ENCODE measurements around the gene EXOC3.

DNA sequence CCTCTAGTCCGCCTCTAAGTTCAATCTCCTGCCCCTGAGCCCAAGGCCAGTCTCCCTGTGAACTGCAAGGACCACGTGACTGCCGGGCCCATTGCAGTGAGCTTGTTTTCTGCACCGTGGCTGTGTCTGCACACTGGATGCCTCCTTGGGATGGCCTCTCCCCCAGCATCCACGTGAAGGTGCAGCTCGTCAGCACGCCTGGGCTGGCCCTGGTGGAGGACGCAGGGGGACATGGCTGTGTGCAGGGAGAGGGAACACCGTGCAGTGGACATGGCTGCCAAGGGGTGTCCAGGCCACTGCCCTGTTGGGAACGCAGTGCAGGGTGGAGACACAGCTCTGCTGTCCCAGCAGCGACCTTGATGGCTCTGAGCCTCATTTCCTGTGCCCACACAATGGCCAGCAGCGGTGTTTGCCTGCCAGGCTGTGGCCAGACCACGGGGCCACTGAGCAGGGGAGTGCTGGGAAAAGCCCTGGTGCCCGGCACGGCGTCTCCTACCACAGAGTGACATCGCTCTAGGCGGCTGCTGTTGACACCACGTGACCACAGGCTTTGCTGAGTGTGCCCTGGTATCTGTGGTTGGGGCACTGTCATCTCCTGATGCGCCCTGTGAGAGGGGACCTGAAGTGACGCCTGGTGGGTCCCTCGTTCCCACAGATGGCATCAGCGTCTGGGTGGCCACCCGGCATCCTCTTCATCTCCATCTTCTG, 26.9 kb upstream of the EXOC3 start:
- TF ChIP-seq ZNF274 (IDR thresholded peaks at IDR 0.05; ENCODE audit: low read depth, low read length) (no peak), YY1 (IDR thresholded peaks at IDR 0.05; ENCODE audit: insufficient read depth, insufficient read length) (no peak), SUZ12 (IDR thresholded peaks at IDR 0.05; ENCODE audit: extremely low read depth, insufficient read depth, insufficient read length) (no peak)

Measured in NT2/D1 (cell line).